ENCODE results near the gene COL6A6. TPM values are rescaled to one million over a fixed set of nuclear protein-coding genes. Genes with fewer than 3 reads are reported as not detected.

The COL6A6 gene
- polyA plus RNA-seq, 1 experiment: not detected

GRCh38 chr3:130529486-130530215 is 12.7 kb downstream of the COL6A6 start:
- ChIA-PET CTCF (interaction anchor here (1.1 kb wide), 1 partner anchor 9 kb away, joined by 4 read pairs; no protein-coding TSS in a partner anchor), POLR2A (no interaction called here)
- H3K36me3 ChIP-seq (ENCODE audit: control insufficient read depth, insufficient read depth, low read length): no peaks in the 10 kb centered on the region
- no peak overlapping the region for H3K4me3 ChIP-seq (ENCODE audit: low read depth, low read length)
- no peak for TF ChIP-seq CTCF (IDR thresholded peaks at IDR 0.05; ENCODE audit: insufficient read depth, low read depth, low read length)
- H3K27me3 ChIP-seq (ENCODE audit: control insufficient read depth, insufficient read depth, low read length): no peaks in the 10 kb centered on the region
- no peak for DNase-seq (ENCODE audit: low read depth)

DNA sequence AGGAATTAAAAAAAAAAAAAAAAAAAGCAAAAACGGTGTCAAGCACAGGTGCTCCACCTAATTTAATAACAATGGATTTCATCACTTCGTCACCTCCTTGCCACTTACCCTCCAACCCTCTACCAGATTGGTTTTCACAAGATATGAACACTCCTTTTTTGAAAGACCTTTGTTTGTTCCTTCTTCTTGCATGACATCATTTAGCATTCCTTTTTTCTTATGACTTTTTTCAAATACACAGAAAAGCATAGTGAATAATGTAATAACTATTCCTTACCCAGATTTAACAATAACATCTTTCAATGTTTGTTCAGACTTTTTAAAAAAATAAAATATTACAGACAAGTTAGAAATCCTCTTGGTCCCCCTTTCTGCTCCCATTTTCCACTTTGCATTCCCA is 16.3 kb downstream of the COL6A6 start:
- ChIA-PET CTCF (no interaction called here), POLR2A (no interaction called here)
- Histone ChIP-seq H3K36me3 (ENCODE audit: control insufficient read depth, insufficient read depth, low read length) (no peaks in the 10 kb centered on the region), H3K27me3 (ENCODE audit: control insufficient read depth, insufficient read depth, low read length) (no peaks in the 10 kb centered on the region), H3K4me3 (ENCODE audit: low read depth, low read length) (no peak overlapping the region)
- no peak for DNase-seq (ENCODE audit: low read depth)
- no peak for TF ChIP-seq CTCF (IDR thresholded peaks at IDR 0.05; ENCODE audit: insufficient read depth, low read depth, low read length)

GRCh38 chr3:130537673-130538304 is 20.8 kb downstream of the COL6A6 start:
- no peaks in the 10 kb centered on the region for H3K27me3 ChIP-seq (ENCODE audit: control insufficient read depth, insufficient read depth, low read length)
- no peak overlapping the region for H3K4me3 ChIP-seq (ENCODE audit: low read depth, low read length)
- ChIA-PET CTCF (interaction anchor here (0.7 to 1.4 kb wide), 2 partner anchors 9 to 13 kb away, joined by 3 to 6 read pairs; no protein-coding TSS in a partner anchor), POLR2A (no interaction called here)
- DNase-seq (ENCODE audit: low read depth): no peak
- H3K36me3 ChIP-seq (ENCODE audit: control insufficient read depth, insufficient read depth, low read length): no peaks in the 10 kb centered on the region
- TF ChIP-seq CTCF (IDR thresholded peaks at IDR 0.05; ENCODE audit: insufficient read depth, low read depth, low read length): no peak

- POLR2A ChIA-PET: no interaction called here
- CTCF ChIA-PET: interaction anchor here (0.7 to 1.7 kb wide), 5 partner anchors 9 to 110 kb away, joined by 3 to 6 read pairs (median 4); no protein-coding TSS in a partner anchor
- Histone ChIP-seq H3K36me3 (ENCODE audit: control insufficient read depth, insufficient read depth, low read length) (no peaks in the 10 kb centered on the region), H3K27me3 (ENCODE audit: control insufficient read depth, insufficient read depth, low read length) (no peaks in the 10 kb centered on the region), H3K4me3 (ENCODE audit: low read depth, low read length) (no peak overlapping the region)
- TF ChIP-seq CTCF (IDR thresholded peaks at IDR 0.05; ENCODE audit: insufficient read depth, low read depth, low read length): peak; percentile 71
- no peak for DNase-seq (ENCODE audit: low read depth)
Observed at GRCh38 chr3:130539005-130539404, 22.0 kb downstream of the COL6A6 start.

DNA sequence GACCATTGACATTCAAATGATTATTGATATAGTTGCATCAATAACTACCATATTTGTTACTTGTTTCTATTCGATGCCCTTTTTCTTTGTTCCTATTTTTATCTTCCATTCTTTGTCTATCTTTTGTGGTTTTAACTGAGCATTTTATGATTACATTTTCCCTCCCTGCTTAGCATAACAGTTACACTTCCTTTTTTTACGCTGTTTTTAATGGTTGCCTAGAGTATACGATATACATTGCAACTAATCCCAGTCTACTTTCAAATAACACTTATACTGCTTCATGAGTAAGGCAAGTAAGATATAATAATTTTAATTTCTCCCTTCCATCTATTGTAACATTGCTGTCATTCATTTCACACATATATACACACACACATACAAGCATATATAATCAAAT is 26.3 kb downstream of the COL6A6 start:
- no peaks in the 10 kb centered on the region for H3K36me3 ChIP-seq (ENCODE audit: control insufficient read depth, insufficient read depth, low read length)
- ChIA-PET POLR2A (no interaction called here), CTCF (no interaction called here)
- no peak for TF ChIP-seq CTCF (IDR thresholded peaks at IDR 0.05; ENCODE audit: insufficient read depth, low read depth, low read length)
- DNase-seq (ENCODE audit: low read depth): no peak
- no peaks in the 10 kb centered on the region; the same call in 1 of the 2 replicates for H3K27me3 ChIP-seq (ENCODE audit: control insufficient read depth, insufficient read depth, low read length)
- no peak overlapping the region for H3K4me3 ChIP-seq (ENCODE audit: low read depth, low read length)

Data from BJ (cell line).